ENCODE results near the gene QSER1. TPM values are rescaled to one million over a fixed set of nuclear protein-coding genes. Genes with fewer than 3 reads are reported as not detected.
A peak's percentile ranks its signal among the peaks of the same experiment; 100 is the strongest.

QSER1 gene
- polyA plus RNA-seq, 1 experiment, result 16.4 TPM

- no peak for TF ChIP-seq CTCF (IDR thresholded peaks at IDR 0.05; ENCODE audit: low read depth, low read length)
- H3K9me3 ChIP-seq (ENCODE audit: control insufficient read depth, insufficient read depth, low read length), result no peaks in the 10 kb centered on the region; the same call in 1 of the 2 replicates
- ChIA-PET CTCF (no interaction called here), POLR2A (interaction anchor here (0.6 to 1.3 kb wide), 4 partner anchors 8 to 73 kb away, joined by 3 to 8 read pairs (median 6); partner anchors contain the start of genes DEPDC7 and TCP11L1)
- H3K27me3 ChIP-seq (ENCODE audit: control insufficient read depth, insufficient read depth, low read length), result no peaks in the 10 kb centered on the region
- H3K27ac ChIP-seq (ENCODE audit: low read depth, low read length), result peak overlapping the region; percentile 4
- DNase-seq (ENCODE audit: low read depth, low spot score), result peak; percentile 50
- no peak overlapping the region for H3K4me3 ChIP-seq (ENCODE audit: low read depth, low read length)
These were observed 107.6 kb downstream of the QSER1 start for GRCh38 chr11:33000181-33000580.

- ChIA-PET CTCF (interaction anchor here (0.9 kb wide), 1 partner anchor 14 kb away, joined by 4 read pairs; the partner anchor contains the start of gene DEPDC7), POLR2A (interaction anchor here (0.6 kb wide), 1 partner anchor 12 kb away, joined by 3 read pairs; no protein-coding TSS in a partner anchor)
- Histone ChIP-seq H3K27me3 (ENCODE audit: control insufficient read depth, insufficient read depth, low read length) (no peaks in the 10 kb centered on the region), H3K27ac (ENCODE audit: low read depth, low read length) (no peak overlapping the region), H3K9me3 (ENCODE audit: control insufficient read depth, insufficient read depth, low read length) (no peaks in the 10 kb centered on the region; the same call in 1 of the 2 replicates), H3K4me3 (ENCODE audit: low read depth, low read length) (no peak overlapping the region)
- TF ChIP-seq CTCF (IDR thresholded peaks at IDR 0.05; ENCODE audit: low read depth, low read length), result no peak
- DNase-seq (ENCODE audit: low read depth, low spot score), result no peak
These were observed 108.7 kb downstream of the QSER1 start for GRCh38 chr11:33001281-33001680.

GRCh38 chr11:33001751-33002542 is 109.3 kb downstream of the QSER1 start:
- Histone ChIP-seq H3K9me3 (ENCODE audit: control insufficient read depth, insufficient read depth, low read length) (no peaks in the 10 kb centered on the region; the same call in 1 of the 2 replicates), H3K27me3 (ENCODE audit: control insufficient read depth, insufficient read depth, low read length) (no peaks in the 10 kb centered on the region), H3K4me3 (ENCODE audit: low read depth, low read length) (no peak overlapping the region), H3K27ac (ENCODE audit: low read depth, low read length) (no peak overlapping the region)
- POLR2A ChIA-PET, result interaction anchor here (0.6 to 0.8 kb wide), 3 partner anchors 9 to 14 kb away, joined by 3 read pairs; partner anchors contain the start of gene DEPDC7
- no peak for TF ChIP-seq CTCF (IDR thresholded peaks at IDR 0.05; ENCODE audit: low read depth, low read length)
- CTCF ChIA-PET, result interaction anchor here (0.9 kb wide), 1 partner anchor 14 kb away, joined by 4 read pairs; the partner anchor contains the start of gene DEPDC7
- DNase-seq (ENCODE audit: low read depth, low spot score), result no peak

- no peak overlapping the region for H3K4me3 ChIP-seq (ENCODE audit: low read depth, low read length)
- no peak for DNase-seq (ENCODE audit: low read depth, low spot score)
- no peak overlapping the region for H3K27ac ChIP-seq (ENCODE audit: low read depth, low read length)
- H3K9me3 ChIP-seq (ENCODE audit: control insufficient read depth, insufficient read depth, low read length), result no peaks in the 10 kb centered on the region
- TF ChIP-seq CTCF (IDR thresholded peaks at IDR 0.05; ENCODE audit: low read depth, low read length), result no peak
- ChIA-PET POLR2A (no interaction called here), CTCF (no interaction called here)
- no peaks in the 10 kb centered on the region for H3K27me3 ChIP-seq (ENCODE audit: control insufficient read depth, insufficient read depth, low read length)
These were observed 112.6 kb downstream of the QSER1 start for GRCh38 chr11:33005175-33005574.

GRCh38 chr11:33006010-33006409 is 113.4 kb downstream of the QSER1 start:
- no peaks in the 10 kb centered on the region for H3K27me3 ChIP-seq (ENCODE audit: control insufficient read depth, insufficient read depth, low read length)

More at GRCh38 chr11:33006010-33006409, 113.4 kb downstream of the QSER1 start:
- TF ChIP-seq CTCF (IDR thresholded peaks at IDR 0.05; ENCODE audit: low read depth, low read length), result no peak
- ChIA-PET CTCF (no interaction called here), POLR2A (no interaction called here)
- Histone ChIP-seq H3K4me3 (ENCODE audit: low read depth, low read length) (no peak overlapping the region), H3K9me3 (ENCODE audit: control insufficient read depth, insufficient read depth, low read length) (no peaks in the 10 kb centered on the region), H3K27ac (ENCODE audit: low read depth, low read length) (no peak overlapping the region)
- no peak for DNase-seq (ENCODE audit: low read depth, low spot score)
